HCT116 (cell line): ENCODE measurements around the gene SHANK2. TPM values are rescaled to one million over a fixed set of nuclear protein-coding genes. Genes with fewer than 3 reads are reported as not detected.

Experiments
- ATAC-seq: fragments of 200-7000 bp; cut with Tn5 transposase; 2 replicates; pipeline ENCODE4 v1.9.1; 2020; ENCODE audit warnings: mild to moderate bottlenecking, moderate library complexity
- BruUV-seq: library from RNA; stranded (reverse); fragments of 400-500 nt; replicated peaks from 2 replicates; lab custom pipeline; 2021; lab: Mats Ljungman, UMichigan
- CTCF ChIA-PET: fragments of 300-600 bp; sonication (Branson Sonifier 250); formaldehyde crosslinking; loops from one replicate; lab custom pipeline; 2021; ENCODE audit warnings: antibody characterized with exemption; lab: Charles Lee
- POLR2A ChIA-PET: fragments of 300-600, 350-600 bp; sonication (Branson Sonifier 250); formaldehyde crosslinking; loops from one replicate; lab custom pipeline; 2021; ENCODE audit warnings: antibody characterized with exemption; lab: Charles Lee
- RAD21 ChIA-PET, 2 experiments: fragments of 300-600 bp; sonication (Branson Sonifier 250); formaldehyde crosslinking; loops; one replicate each; lab custom pipeline; 2023; ENCODE audit warnings: low total read pairs in 2 of 2; ENCODE audit not compliant: uncharacterized antibody in 2 of 2, unreplicated experiment in 2 of 2, low non-redundant PET in 1 of 2; lab: Charles Lee
- DNase-seq: peaks from one replicate; pipeline ENCODE4 v3.0.0-alpha.2; 2010; ENCODE audit warnings: low read depth, low spot score
- H2AFZ ChIP-seq: fragments of 200-600 bp; shearing (Covaris generic), sonication (generic); 2 replicates; pipeline ENCODE4 v1.6.1; 2017; ENCODE audit warnings: low read depth, mixed run types, mixed read lengths, antibody characterized with exemption, low read length; ENCODE audit not compliant: poor library complexity, severe bottlenecking
- H3K27ac ChIP-seq: 2 replicates; pipeline ENCODE4 v1.5.1; 2012; ENCODE audit warnings: low read depth, low read length
- H3K27me3 ChIP-seq: fragments of 200-600 bp; sonication (generic); 2 replicates; pipeline ENCODE4 v1.6.1; 2016; ENCODE audit warnings: mixed run types, low read length, mixed read lengths; ENCODE audit not compliant: insufficient read depth
- H3K36me3 ChIP-seq, 2 experiments: fragments of 200-500 bp in 1 of 2; fragments of 200-600 bp in 1 of 2; sonication (Bioruptor generic) in 1 of 2; sonication (generic) in 1 of 2; 2 replicates each; pipeline versions ENCODE4 v1.5.1 to v1.6.1; 2014 to 2016; ENCODE audit warnings: low read length in 2 of 2, inconsistent platforms in 1 of 2, mixed read lengths in 1 of 2, mixed run types in 1 of 2; ENCODE audit not compliant: insufficient read depth in 2 of 2, control insufficient read depth in 1 of 2
- H3K4me1 ChIP-seq, 2 experiments: fragments of 200-600 bp in 1 of 2; sonication (generic) in 1 of 2; 2 replicates each; pipeline versions ENCODE4 v1.5.1 to v1.6.1; 2012 to 2017; ENCODE audit warnings: low read length in 2 of 2, inconsistent platforms in 1 of 2, mild to moderate bottlenecking in 1 of 2, mixed read lengths in 1 of 2, mixed run types in 1 of 2, moderate library complexity in 1 of 2; ENCODE audit not compliant: insufficient read depth in 2 of 2, control insufficient read depth in 1 of 2
- H3K4me2 ChIP-seq: fragments of 200-600 bp; sonication (generic); 2 replicates; pipeline ENCODE4 v1.6.1; 2017; ENCODE audit warnings: mixed run types, low read length, mixed read lengths
- H3K4me3 ChIP-seq, 2 experiments: fragments of 200-600 bp in 1 of 2; sonication (generic) in 1 of 2; replicated peaks in 1 of 2; 2 replicates each; pipeline ENCODE4 v1.5.1; 2011 to 2016; ENCODE audit warnings: low read length in 2 of 2, control low read depth in 1 of 2, low read depth in 1 of 2, mild to moderate bottlenecking in 1 of 2, mixed read lengths in 1 of 2, mixed run types in 1 of 2
- H3K79me2 ChIP-seq: fragments of 200-600 bp; sonication (generic); 2 replicates; pipeline ENCODE4 v1.6.1; 2017; ENCODE audit warnings: mild to moderate bottlenecking, mixed run types, low read length, moderate library complexity, mixed read lengths; ENCODE audit not compliant: insufficient read depth
- H3K9ac ChIP-seq: fragments of 200-600 bp; sonication (generic); 2 replicates; pipeline ENCODE4 v1.6.1; 2016; ENCODE audit warnings: low read length, mixed read lengths
- H3K9me2 ChIP-seq: fragments of 200-600 bp; sonication (generic), shearing (Covaris generic); 2 replicates; pipeline ENCODE4 v1.6.1; 2017; ENCODE audit warnings: mixed run types, mild to moderate bottlenecking, moderate library complexity; ENCODE audit not compliant: insufficient read depth
- H3K9me3 ChIP-seq, 2 experiments: fragments of 200-500 bp in 1 of 2; fragments of 200-600 bp in 1 of 2; sonication (Bioruptor generic) in 1 of 2; sonication (generic) in 1 of 2; 2 replicates each; pipeline ENCODE4 v1.6.1; 2014 to 2017; ENCODE audit warnings: low read length in 2 of 2, mixed read lengths in 2 of 2, inconsistent platforms in 1 of 2, low read depth in 1 of 2, mild to moderate bottlenecking in 1 of 2, mixed run types in 1 of 2, moderate library complexity in 1 of 2; ENCODE audit not compliant: control insufficient read depth in 1 of 2, insufficient read depth in 1 of 2
- H4K20me1 ChIP-seq: fragments of 200-600 bp; sonication (generic), shearing (Covaris generic); 2 replicates; pipeline ENCODE4 v1.6.1; 2017; ENCODE audit warnings: mixed run types, mild to moderate bottlenecking, moderate library complexity; ENCODE audit not compliant: insufficient read depth
- POLR2A ChIP-seq: IDR thresholded peaks from 2 replicates; pipeline ENCODE4 v1.7.0; 2011; ENCODE audit warnings: borderline replicate concordance; ENCODE audit not compliant: insufficient read depth, insufficient read length; ENCODE audit errors: extremely low read depth
- YY1 ChIP-seq: IDR thresholded peaks from 2 replicates; pipeline ENCODE4 v1.6.1; 2011; ENCODE audit warnings: low read length, low read depth, moderate library complexity, mild to moderate bottlenecking; ENCODE audit not compliant: insufficient replicate concordance; ENCODE audit errors: extremely low read depth
- ZFX ChIP-seq: fragments of 450-650 bp; IDR thresholded peaks from 2 replicates; pipeline ENCODE4 v1.6.1; 2017
- ZNF274 ChIP-seq: fragments of 200-500 bp; sonication (Bioruptor generic); IDR thresholded peaks from 2 replicates; pipeline ENCODE4 v1.6.1; 2014; ENCODE audit warnings: mild to moderate bottlenecking, low read depth, low read length, inconsistent platforms
- intact Hi-C: fragments of 100-400 bp; cut with micrococcal nuclease; formaldehyde crosslinking; loops from 2 replicates; pipeline ENCODE4 v1.10.0; 2022
- total RNA-seq: library from RNA; stranded (reverse); gene quantifications from one replicate; pipeline ENCODE4 v1.2.1, GENCODE V29; 2021; ENCODE audit not compliant: unreplicated experiment
- TF ChIP-seq, protein P1 (sequence below), 3 experiments: fragments of 200-600 bp in 1 of 3; sonication (generic) in 1 of 3; IDR thresholded peaks in 2 of 3; conservative IDR thresholded peaks in 1 of 3; 2 replicates each; pipeline ENCODE4 v1.5.1; 2012 to 2017; ENCODE audit warnings: low read depth in 2 of 3, low read length in 2 of 3, antibody characterized with exemption in 1 of 3, borderline replicate concordance in 1 of 3, control low read depth in 1 of 3, mild to moderate bottlenecking in 1 of 3, mixed read lengths in 1 of 3, mixed run types in 1 of 3, moderate library complexity in 1 of 3; ENCODE audit not compliant: insufficient read depth in 1 of 3

Gene SHANK2
- total RNA-seq, 1 experiment from 2014 or later, result 16.9 TPM

GRCh38 chr11:71214553-71215424, 37.6 kb downstream of the SHANK2 start:
- H3K36me3 ChIP-seq, result no peaks in the 10 kb centered on the region
- ATAC-seq (no peak), DNase-seq (no peak)
- no peaks in the 10 kb centered on the region for H3K79me2 ChIP-seq
- no peaks in the 10 kb centered on the region for H3K4me1 ChIP-seq
- H3K9ac ChIP-seq, result no peak overlapping the region
- ChIA-PET CTCF (no interaction called here), POLR2A (no interaction called here), RAD21 (no interaction called here)
- intact Hi-C loops, result no loop called here
- H2AFZ ChIP-seq, result no peak overlapping the region
- TF ChIP-seq, protein P1, sequence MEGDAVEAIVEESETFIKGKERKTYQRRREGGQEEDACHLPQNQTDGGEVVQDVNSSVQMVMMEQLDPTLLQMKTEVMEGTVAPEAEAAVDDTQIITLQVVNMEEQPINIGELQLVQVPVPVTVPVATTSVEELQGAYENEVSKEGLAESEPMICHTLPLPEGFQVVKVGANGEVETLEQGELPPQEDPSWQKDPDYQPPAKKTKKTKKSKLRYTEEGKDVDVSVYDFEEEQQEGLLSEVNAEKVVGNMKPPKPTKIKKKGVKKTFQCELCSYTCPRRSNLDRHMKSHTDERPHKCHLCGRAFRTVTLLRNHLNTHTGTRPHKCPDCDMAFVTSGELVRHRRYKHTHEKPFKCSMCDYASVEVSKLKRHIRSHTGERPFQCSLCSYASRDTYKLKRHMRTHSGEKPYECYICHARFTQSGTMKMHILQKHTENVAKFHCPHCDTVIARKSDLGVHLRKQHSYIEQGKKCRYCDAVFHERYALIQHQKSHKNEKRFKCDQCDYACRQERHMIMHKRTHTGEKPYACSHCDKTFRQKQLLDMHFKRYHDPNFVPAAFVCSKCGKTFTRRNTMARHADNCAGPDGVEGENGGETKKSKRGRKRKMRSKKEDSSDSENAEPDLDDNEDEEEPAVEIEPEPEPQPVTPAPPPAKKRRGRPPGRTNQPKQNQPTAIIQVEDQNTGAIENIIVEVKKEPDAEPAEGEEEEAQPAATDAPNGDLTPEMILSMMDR (IDR thresholded peaks at IDR 0.05 in 2 of 3, conservative IDR thresholded peaks at IDR 0.05 in 1 of 3; ENCODE audit: borderline replicate concordance in 1 of 3, insufficient read depth in 1 of 3, low read depth in 2 of 3, low read length in 2 of 3), result no peak
- no peak for TF ChIP-seq ZNF274
- TF ChIP-seq ZFX, result no peak
- TF ChIP-seq YY1, result no peak
- TF ChIP-seq POLR2A, result no peak
- no peak overlapping the region for H3K4me2 ChIP-seq
- H3K9me3 ChIP-seq, result no peaks in the 10 kb centered on the region
- H3K27ac ChIP-seq, result no peak overlapping the region
- no peaks in the 10 kb centered on the region for H3K27me3 ChIP-seq
- no peak overlapping the region for H3K4me3 ChIP-seq
- BruUV-seq, result no TSS peak
- H3K9me2 ChIP-seq, result no peaks in the 10 kb centered on the region
- H4K20me1 ChIP-seq, result no peaks in the 10 kb centered on the region
